Measurements from ENCODE around the gene LYSMD1.
A peak's percentile ranks its signal among the peaks of the same experiment; 100 is the strongest.
"Not testable (repeated sequence)": the region's sequence is repeated elsewhere in the genome, so short reads cannot be mapped to it uniquely, and the experiment has no call there.

LYSMD1 gene, protein sequence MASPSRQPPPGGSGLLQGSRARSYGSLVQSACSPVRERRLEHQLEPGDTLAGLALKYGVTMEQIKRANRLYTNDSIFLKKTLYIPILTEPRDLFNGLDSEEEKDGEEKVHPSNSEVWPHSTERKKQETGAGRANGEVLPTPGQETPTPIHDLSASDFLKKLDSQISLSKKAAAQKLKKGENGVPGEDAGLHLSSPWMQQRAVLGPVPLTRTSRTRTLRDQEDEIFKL

DNA sequence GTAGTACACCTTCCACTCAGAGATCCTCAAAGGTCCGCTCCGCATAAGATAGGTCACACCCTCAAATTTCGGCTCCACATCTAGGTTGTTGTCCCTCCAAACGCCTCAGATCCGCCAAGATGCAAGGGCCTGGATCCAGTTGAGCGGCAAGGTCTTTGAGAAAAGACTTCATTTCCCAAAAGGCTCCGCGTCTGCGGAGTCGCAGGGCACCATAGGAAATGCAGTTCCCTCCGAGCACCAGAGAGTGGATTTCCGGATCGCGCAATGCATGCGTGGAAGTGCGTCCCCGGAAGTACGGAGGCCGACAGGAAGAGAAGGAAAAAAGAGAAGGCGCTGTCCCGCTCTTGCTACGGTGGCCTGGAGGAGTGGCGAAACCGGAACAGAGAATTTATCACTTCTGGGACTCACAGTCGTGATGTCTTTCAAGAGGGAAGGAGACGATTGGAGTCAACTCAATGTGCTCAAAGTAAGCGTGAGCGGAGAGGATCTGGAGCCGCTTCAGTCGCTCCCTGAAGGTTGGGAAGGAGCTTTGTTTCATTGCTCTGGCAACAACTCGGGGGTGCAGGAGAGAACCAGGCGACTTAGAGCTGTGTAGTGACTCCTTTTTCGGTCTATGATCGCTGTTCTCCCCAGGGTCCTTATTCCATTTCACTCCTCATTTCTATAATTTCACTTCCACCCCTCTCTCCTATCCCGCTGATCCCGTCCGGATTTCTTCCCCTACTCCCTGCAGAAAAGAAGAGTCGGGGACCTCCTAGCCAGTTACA lies at the start of gene LYSMD1, which contains the start of gene SCNM1:
Gene LYSMD1 (minus strand): TSS at position 165 of the 767 bp plus-strand sequence. CDS start 644 bp downstream, outside the sequence.
Gene SCNM1 (plus strand): TSS at position 407 of the 767 bp plus-strand sequence. CDS start 9 bp downstream, at position 416.
- Histone ChIP-seq H3K4me3 (ENCODE audit: low read depth in 1 of 2, low read length in 2 of 2) (peak within 1 kb of the TSS; percentile 97 to 98), H3K9ac (ENCODE audit: low read depth in 1 of 2, low read length in 2 of 2) (peak within 1 kb of the TSS; percentile 81 to 90), H3K36me3 (ENCODE audit: control insufficient read depth in 1 of 2, insufficient read depth in 2 of 2, low read length in 2 of 2) (peaks cover 3 to 35% of the 10 kb centered on the region in 2 donors), H3K4me1 (ENCODE audit: control insufficient read depth in 1 of 2, insufficient read depth in 2 of 2, low read length in 2 of 2) (peaks cover 22 to 23% of the 10 kb centered on the region in 2 donors), H3K27ac (ENCODE audit: low read depth, low read length) (peak within 1 kb of the TSS; percentile 77), H3K27me3 (ENCODE audit: control insufficient read depth in 1 of 2, insufficient read depth in 2 of 2, low read length in 2 of 2) (no peaks in the 10 kb centered on the region), H3K9me3 (ENCODE audit: control insufficient read depth in 1 of 2, low read length in 2 of 2) (no peaks in the 10 kb centered on the region)

DNA sequence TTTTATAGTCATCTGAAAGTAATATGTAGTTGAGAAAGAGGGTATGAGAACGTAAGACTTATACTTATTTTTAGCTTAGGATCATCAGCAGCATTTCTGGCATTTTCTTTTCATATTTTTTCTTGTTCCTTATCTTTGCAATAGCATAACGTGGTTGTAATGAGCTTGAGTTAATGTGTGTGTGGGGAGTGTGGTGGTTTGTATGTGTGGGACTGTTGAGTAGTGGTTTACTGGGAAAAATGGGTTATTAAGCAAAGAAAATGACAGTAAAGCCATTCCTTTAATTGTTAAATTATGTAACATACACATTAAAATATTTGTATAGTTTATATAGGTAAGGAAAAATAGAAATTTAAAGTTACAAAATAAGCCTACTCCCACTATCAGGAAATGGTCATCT lies 47.9 kb upstream of the LYSMD1 start:
- H3K27me3 ChIP-seq (ENCODE audit: control insufficient read depth in 1 of 2, insufficient read depth in 2 of 2, low read length in 2 of 2) = no peaks in the 10 kb centered on the region
- peaks cover 0 to 34% of the 10 kb centered on the region in 2 donors for H3K36me3 ChIP-seq (ENCODE audit: control insufficient read depth in 1 of 2, insufficient read depth in 2 of 2, low read length in 2 of 2)
- H3K4me3 ChIP-seq (ENCODE audit: low read depth in 1 of 2, low read length in 2 of 2) = no peak overlapping the region
- H3K9ac ChIP-seq (ENCODE audit: low read depth in 1 of 2, low read length in 2 of 2) = no peak overlapping the region
- H3K27ac ChIP-seq (ENCODE audit: low read depth, low read length) = no peak overlapping the region
- no peaks in the 10 kb centered on the region for H3K4me1 ChIP-seq (ENCODE audit: control insufficient read depth in 1 of 2, insufficient read depth in 2 of 2, low read length in 2 of 2)
- no peaks in the 10 kb centered on the region for H3K9me3 ChIP-seq (ENCODE audit: control insufficient read depth in 1 of 2, low read length in 2 of 2)

DNA sequence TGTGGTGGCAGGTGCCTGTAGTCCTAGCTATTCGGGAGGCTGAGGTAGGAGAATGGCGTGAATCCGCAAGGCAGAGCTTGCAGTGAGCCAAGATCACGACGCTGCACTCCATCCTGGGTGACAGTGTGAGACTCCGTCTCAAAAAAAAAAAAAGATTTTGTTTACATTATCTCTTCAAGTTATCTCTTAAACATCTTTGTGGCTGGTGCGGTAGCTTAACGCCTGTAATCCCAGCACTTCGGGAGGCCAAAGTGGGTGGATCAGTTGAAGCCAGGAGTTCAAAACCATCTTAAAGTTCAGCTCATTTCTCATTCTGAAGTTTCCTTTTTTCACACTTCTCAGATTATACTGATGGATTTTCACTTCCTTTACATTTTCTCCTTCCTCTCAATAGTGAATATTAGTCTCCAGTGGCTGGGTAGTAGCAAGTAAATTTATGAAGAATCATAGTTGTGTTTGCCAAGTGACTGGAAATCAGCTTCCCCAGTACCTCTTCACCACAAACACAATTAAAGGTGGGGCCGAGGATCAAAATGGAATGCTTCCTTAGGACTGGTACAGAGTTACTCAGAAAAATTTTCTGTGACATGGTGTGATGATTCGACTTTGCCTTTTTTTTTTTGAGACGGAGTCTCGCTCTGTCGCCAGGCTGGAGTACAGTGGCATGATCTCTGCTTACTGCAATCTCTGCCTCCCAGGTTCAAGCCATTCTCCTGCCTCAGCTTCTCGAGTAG lies 46.4 kb upstream of the LYSMD1 start:
- no peak overlapping the region for H3K4me3 ChIP-seq (ENCODE audit: low read depth in 1 of 2, low read length in 2 of 2)
- peaks cover 0 to 37% of the 10 kb centered on the region in 2 donors for H3K36me3 ChIP-seq (ENCODE audit: control insufficient read depth in 1 of 2, insufficient read depth in 2 of 2, low read length in 2 of 2)
- H3K27me3 ChIP-seq (ENCODE audit: control insufficient read depth in 1 of 2, insufficient read depth in 2 of 2, low read length in 2 of 2) = no peaks in the 10 kb centered on the region
- no peak overlapping the region for H3K27ac ChIP-seq (ENCODE audit: low read depth, low read length)
- H3K4me1 ChIP-seq (ENCODE audit: control insufficient read depth in 1 of 2, insufficient read depth in 2 of 2, low read length in 2 of 2) = no peaks in the 10 kb centered on the region
- no peak overlapping the region for H3K9ac ChIP-seq (ENCODE audit: low read depth in 1 of 2, low read length in 2 of 2)
- H3K9me3 ChIP-seq (ENCODE audit: control insufficient read depth in 1 of 2, low read length in 2 of 2) = no peaks in the 10 kb centered on the region

DNA sequence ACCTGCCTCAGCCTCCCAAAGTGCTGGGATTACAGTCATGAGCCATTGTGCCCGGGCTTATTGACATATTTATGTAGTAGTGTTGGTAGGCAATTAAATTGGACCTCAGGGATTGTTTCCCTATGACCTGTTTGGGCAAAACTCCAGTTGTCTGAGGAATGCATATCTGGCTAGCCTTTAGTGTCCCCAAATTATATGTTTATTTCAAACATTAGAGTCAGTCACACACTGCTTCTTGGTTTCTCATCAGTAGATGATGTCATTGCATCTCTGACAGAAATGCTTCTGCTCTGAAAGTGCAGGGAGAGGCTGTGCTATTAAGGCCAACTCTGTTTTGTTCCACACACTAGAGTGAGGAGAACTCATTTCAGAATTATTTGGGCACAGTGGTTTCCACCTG lies 45.1 kb upstream of the LYSMD1 start:
- H3K36me3 ChIP-seq (ENCODE audit: control insufficient read depth in 1 of 2, insufficient read depth in 2 of 2, low read length in 2 of 2) = peaks cover 0 to 44% of the 10 kb centered on the region in 2 donors
- no peak overlapping the region for H3K4me3 ChIP-seq (ENCODE audit: low read depth in 1 of 2, low read length in 2 of 2)
- H3K27me3 ChIP-seq (ENCODE audit: control insufficient read depth in 1 of 2, insufficient read depth in 2 of 2, low read length in 2 of 2) = no peaks in the 10 kb centered on the region
- no peaks in the 10 kb centered on the region for H3K4me1 ChIP-seq (ENCODE audit: control insufficient read depth in 1 of 2, insufficient read depth in 2 of 2, low read length in 2 of 2)
- no peak overlapping the region for H3K27ac ChIP-seq (ENCODE audit: low read depth, low read length)
- H3K9ac ChIP-seq (ENCODE audit: low read depth in 1 of 2, low read length in 2 of 2) = no peak overlapping the region
- H3K9me3 ChIP-seq (ENCODE audit: control insufficient read depth in 1 of 2, low read length in 2 of 2) = no peaks in the 10 kb centered on the region

DNA sequence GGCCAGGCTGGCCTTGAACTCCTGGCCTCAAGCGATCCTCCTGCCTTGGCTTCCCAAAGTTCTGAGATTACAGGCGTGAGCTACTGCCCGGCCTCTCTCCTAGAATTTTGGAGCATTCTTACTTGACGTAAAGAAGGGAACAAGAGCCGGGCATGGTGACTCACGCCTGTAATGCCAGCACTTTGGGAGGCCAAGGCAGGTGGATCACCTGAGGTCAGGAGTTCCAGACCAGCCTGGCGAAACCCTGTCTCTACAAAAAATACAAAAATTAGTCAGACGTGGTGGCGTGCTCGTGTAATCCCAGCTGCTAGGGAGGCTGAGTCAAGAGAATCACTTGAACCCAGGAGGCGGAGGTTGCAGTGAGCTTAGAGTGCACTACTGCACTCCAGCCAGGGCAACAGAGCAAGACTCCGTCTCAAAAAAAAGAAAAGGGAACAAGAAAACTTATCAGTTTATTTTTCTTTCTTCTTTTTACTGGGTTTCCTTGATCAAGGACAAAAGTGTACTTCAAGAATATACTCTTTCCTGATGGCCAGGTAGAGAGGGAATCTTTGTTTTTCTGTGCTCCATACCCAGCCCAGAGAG lies 39.8 kb upstream of the LYSMD1 start:
- not testable (repeated sequence) for H3K9me3 ChIP-seq (ENCODE audit: control insufficient read depth in 1 of 2, low read length in 2 of 2); H3K4me1 ChIP-seq (ENCODE audit: control insufficient read depth in 1 of 2, insufficient read depth in 2 of 2, low read length in 2 of 2)

DNA sequence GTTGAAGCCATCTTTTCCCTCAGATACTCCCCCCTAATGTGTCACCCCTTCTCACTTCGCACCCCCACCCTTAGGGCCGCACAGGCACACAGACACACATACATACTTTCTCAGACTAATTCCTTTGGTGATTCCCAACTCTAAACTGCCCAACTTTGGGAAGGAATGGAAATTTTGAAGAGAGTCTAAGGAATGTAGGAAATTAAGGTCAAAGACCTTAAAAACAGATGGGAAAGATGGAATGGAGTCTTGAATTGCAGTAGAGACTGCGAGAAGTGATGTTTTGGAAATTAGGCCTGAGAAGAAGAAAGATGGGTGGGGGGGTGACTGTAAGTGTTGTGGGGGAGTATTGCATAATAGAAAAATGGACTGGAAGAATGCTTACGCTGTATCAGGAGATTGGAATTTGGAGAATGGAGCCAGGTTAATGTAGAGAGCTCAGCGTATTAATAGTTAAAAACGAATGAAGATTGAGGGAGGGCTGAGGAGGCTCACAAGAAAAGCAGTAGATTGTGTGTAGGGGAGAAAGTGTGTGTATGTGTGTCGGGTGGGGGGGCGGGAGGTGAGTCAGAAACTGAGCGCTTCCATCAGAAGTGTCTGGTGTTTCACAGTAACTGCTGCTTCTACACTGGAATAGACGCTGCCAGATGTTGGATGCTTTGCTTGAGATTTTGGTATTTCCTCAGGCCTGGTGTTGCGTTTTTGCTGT lies 34.3 kb upstream of the LYSMD1 start:
- Histone ChIP-seq H3K4me1 (ENCODE audit: control insufficient read depth in 1 of 2, insufficient read depth in 2 of 2, low read length in 2 of 2) (peaks cover 13 to 22% of the 10 kb centered on the region in 2 donors), H3K4me3 (ENCODE audit: low read depth in 1 of 2, low read length in 2 of 2) (peak overlapping the region; percentile 92 to 96), H3K9me3 (ENCODE audit: control insufficient read depth in 1 of 2, low read length in 2 of 2) (no peaks in the 10 kb centered on the region), H3K36me3 (ENCODE audit: control insufficient read depth in 1 of 2, insufficient read depth in 2 of 2, low read length in 2 of 2) (peaks cover 0 to 20% of the 10 kb centered on the region in 2 donors), H3K27me3 (ENCODE audit: control insufficient read depth in 1 of 2, insufficient read depth in 2 of 2, low read length in 2 of 2) (no peaks in the 10 kb centered on the region), H3K9ac (ENCODE audit: low read depth in 1 of 2, low read length in 2 of 2) (peak overlapping the region; percentile 83 to 92), H3K27ac (ENCODE audit: low read depth, low read length) (no peak overlapping the region)

More for the DNA sequence above, 39.8 kb upstream of the LYSMD1 start:
- not testable (repeated sequence) for H3K4me3 ChIP-seq (ENCODE audit: low read depth in 1 of 2, low read length in 2 of 2); H3K27ac ChIP-seq (ENCODE audit: low read depth, low read length); H3K27me3 ChIP-seq (ENCODE audit: control insufficient read depth in 1 of 2, insufficient read depth in 2 of 2, low read length in 2 of 2); H3K9ac ChIP-seq (ENCODE audit: low read depth in 1 of 2, low read length in 2 of 2)
- H3K36me3 ChIP-seq (ENCODE audit: control insufficient read depth in 1 of 2, insufficient read depth in 2 of 2, low read length in 2 of 2) = peaks cover 0 to 47% of the 10 kb centered on the region in 2 donors

DNA sequence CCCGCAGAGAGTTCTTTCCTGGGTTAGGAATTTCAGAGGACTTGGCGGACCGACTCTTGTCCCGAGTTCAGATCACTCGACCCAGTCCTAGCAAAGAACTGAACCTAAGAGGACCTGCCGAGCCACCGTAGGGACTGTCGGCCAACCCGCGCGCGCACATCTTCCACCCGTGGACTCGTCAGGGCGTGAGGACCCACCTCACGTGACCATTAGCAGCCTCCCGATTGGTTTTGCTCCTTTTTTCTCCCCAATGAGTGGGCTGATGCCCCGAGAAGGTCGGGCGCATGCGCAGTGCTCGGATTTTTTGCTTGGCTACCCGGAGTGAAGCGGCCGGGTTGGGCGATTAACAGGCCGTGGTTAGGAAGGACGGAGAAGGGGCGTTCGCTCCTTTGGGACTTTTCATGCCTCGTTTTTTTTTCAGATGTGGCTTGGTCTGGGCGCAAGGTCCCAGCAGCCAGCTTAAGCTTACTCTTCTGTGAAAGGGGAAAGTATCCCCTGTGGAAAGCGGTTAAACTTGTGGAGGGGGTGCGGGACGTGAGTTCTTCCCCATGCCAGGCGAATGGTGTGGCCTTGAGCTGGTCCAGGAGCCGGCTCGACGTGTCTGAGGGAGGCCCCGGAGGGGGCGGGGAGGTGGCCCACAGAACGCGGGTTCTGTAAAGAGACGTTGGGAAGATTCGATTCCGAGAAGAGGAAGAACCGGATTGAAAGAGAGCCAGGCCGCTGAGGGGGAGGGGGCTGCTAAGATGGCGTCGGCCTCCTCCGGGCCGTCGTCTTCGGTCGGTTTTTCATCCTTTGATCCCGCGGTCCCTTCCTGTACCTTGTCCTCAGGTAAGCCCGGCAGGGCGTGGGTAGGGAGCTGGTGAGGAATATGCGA lies 32.8 kb upstream of the LYSMD1 start, which contains the start of gene PIP5K1A:
Gene PIP5K1A (plus strand): TSS at position 299 of the 874 bp plus-strand sequence. CDS start 445 bp downstream, at position 744.
- Histone ChIP-seq H3K27ac (ENCODE audit: low read depth, low read length) (peak within 1 kb of the TSS; percentile 80), H3K36me3 (ENCODE audit: control insufficient read depth in 1 of 2, insufficient read depth in 2 of 2, low read length in 2 of 2) (peaks cover 0 to 16% of the 10 kb centered on the region in 2 donors)

DNA sequence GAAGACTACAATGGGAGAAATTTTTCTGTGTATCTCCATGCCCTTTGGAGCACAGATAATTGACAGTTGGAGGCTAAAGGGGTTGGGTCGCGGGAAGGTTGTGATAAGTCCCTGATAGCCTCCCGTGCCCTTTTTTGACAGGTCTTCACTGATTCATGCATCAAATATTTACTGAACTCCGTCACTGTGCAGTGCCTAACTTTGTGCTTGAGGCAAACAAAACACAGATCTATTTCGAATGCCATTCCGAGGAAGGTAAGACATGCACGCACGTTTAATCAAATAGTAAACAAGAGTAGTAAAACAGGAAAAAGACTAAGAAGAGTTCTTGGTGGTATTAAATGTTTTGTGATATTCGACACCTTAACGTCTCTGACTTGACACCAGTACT lies 32.2 kb upstream of the LYSMD1 start:
- Histone ChIP-seq H3K9me3 (ENCODE audit: control insufficient read depth in 1 of 2, low read length in 2 of 2) (no peaks in the 10 kb centered on the region), H3K36me3 (ENCODE audit: control insufficient read depth in 1 of 2, insufficient read depth in 2 of 2, low read length in 2 of 2) (peaks cover 0 to 10% of the 10 kb centered on the region in 2 donors), H3K4me3 (ENCODE audit: low read depth in 1 of 2, low read length in 2 of 2) (peak overlapping the region; percentile 92 to 96), H3K4me1 (ENCODE audit: control insufficient read depth in 1 of 2, insufficient read depth in 2 of 2, low read length in 2 of 2) (peaks cover 13 to 26% of the 10 kb centered on the region in 2 donors), H3K27ac (ENCODE audit: low read depth, low read length) (peak overlapping the region; percentile 80), H3K27me3 (ENCODE audit: control insufficient read depth in 1 of 2, insufficient read depth in 2 of 2, low read length in 2 of 2) (no peaks in the 10 kb centered on the region), H3K9ac (ENCODE audit: low read depth in 1 of 2, low read length in 2 of 2) (peak overlapping the region; percentile 83 to 92)

More for the DNA sequence above, 32.8 kb upstream of the LYSMD1 start, which contains the start of gene PIP5K1A:
- peaks cover 13 to 26% of the 10 kb centered on the region in 2 donors for H3K4me1 ChIP-seq (ENCODE audit: control insufficient read depth in 1 of 2, insufficient read depth in 2 of 2, low read length in 2 of 2)
- no peaks in the 10 kb centered on the region for H3K9me3 ChIP-seq (ENCODE audit: control insufficient read depth in 1 of 2, low read length in 2 of 2)
- H3K27me3 ChIP-seq (ENCODE audit: control insufficient read depth in 1 of 2, insufficient read depth in 2 of 2, low read length in 2 of 2) = no peaks in the 10 kb centered on the region
- peak within 1 kb of the TSS; percentile 83 to 92 for H3K9ac ChIP-seq (ENCODE audit: low read depth in 1 of 2, low read length in 2 of 2)
- peak within 1 kb of the TSS; percentile 92 to 96 for H3K4me3 ChIP-seq (ENCODE audit: low read depth in 1 of 2, low read length in 2 of 2)
